Caco-2 (cell line): ENCODE results near the gene TKFC. TPM values are rescaled to one million over a fixed set of nuclear protein-coding genes. Genes with fewer than 3 reads are reported as not detected.

Experiments
- BruUV-seq: library from RNA; stranded (reverse); fragments of 400-500 nt; replicated peaks from 2 replicates; lab custom pipeline; 2021; lab: Mats Ljungman, UMichigan
- CTCF ChIA-PET: fragments of 300-600 bp; sonication (Branson Sonifier 250); formaldehyde crosslinking; loops from one replicate; lab custom pipeline; 2022; ENCODE audit warnings: antibody characterized with exemption; lab: Charles Lee
- POLR2A ChIA-PET: fragments of 300-600 bp; sonication (Branson Sonifier 250); formaldehyde crosslinking; loops from one replicate; lab custom pipeline; 2022; ENCODE audit warnings: antibody characterized with exemption; lab: Charles Lee
- DNase-seq, 2 experiments: peaks; one replicate each; pipeline versions ENCODE4 v3.0.0 to v3.0.0-alpha.2; 2020 to 2022
- H3K27me3 ChIP-seq: replicated peaks from 2 replicates; pipeline ENCODE4 v1.6.0; 2011; ENCODE audit warnings: low read length; ENCODE audit not compliant: control insufficient read depth, insufficient read depth
- H3K36me3 ChIP-seq: 2 replicates; pipeline ENCODE4 v1.5.1; 2011; ENCODE audit warnings: low read length; ENCODE audit not compliant: control insufficient read depth, insufficient read depth
- H3K4me1 ChIP-seq: fragments of 250-450 bp; sonication (Bioruptor Pico); 2 replicates; pipeline ENCODE4 v1.5.1; 2020; ENCODE audit warnings: mild to moderate bottlenecking
- H3K4me3 ChIP-seq: 2 replicates; pipeline ENCODE4 v1.5.1; 2011; ENCODE audit warnings: low read depth, mild to moderate bottlenecking, control low read depth, low read length
- H3K9me3 ChIP-seq: fragments of 250-450 bp; sonication (Bioruptor Pico); 2 replicates; pipeline ENCODE4 v1.5.1; 2020; ENCODE audit warnings: mild to moderate bottlenecking, moderate library complexity
- H3K27ac Mint-ChIP-seq: one replicate; pipeline ENCODE4 v1.8.0; 2022; ENCODE audit warnings: mixed read lengths; ENCODE audit not compliant: unreplicated experiment
- H3K27me3 Mint-ChIP-seq: one replicate; pipeline ENCODE4 v1.8.0; 2022; ENCODE audit warnings: mixed read lengths; ENCODE audit not compliant: insufficient read depth, unreplicated experiment
- H3K36me3 Mint-ChIP-seq: one replicate; pipeline ENCODE4 v1.8.0; 2022; ENCODE audit warnings: mild to moderate bottlenecking, mixed read lengths; ENCODE audit not compliant: insufficient read depth, unreplicated experiment
- H3K4me1 Mint-ChIP-seq: one replicate; pipeline ENCODE4 v1.8.0; 2022; ENCODE audit warnings: low read depth, mixed read lengths; ENCODE audit not compliant: unreplicated experiment
- H3K4me3 Mint-ChIP-seq: one replicate; pipeline ENCODE4 v1.8.0; 2022; ENCODE audit warnings: mild to moderate bottlenecking, moderate library complexity, mixed read lengths; ENCODE audit not compliant: unreplicated experiment
- H3K9me3 Mint-ChIP-seq: one replicate; pipeline ENCODE4 v1.8.0; 2022; ENCODE audit warnings: mixed read lengths; ENCODE audit not compliant: unreplicated experiment
- intact Hi-C: fragments of 100-400 bp; cut with micrococcal nuclease; formaldehyde crosslinking; loops from one replicate; pipeline ENCODE4 v1.10.0; 2022; ENCODE audit not compliant: unreplicated experiment
- total RNA-seq: library from RNA; stranded (reverse); gene quantifications from 2 replicates; pipeline ENCODE4 v1.2.3, GENCODE V29; 2022
- TF ChIP-seq, protein P1 (sequence below), 2 experiments: fragments of 200-600 bp in 1 of 2; IDR thresholded peaks; 1 replicate in 1 of 2; 2 replicates in 1 of 2; pipeline versions ENCODE4 v1.5.1 to v1.8.0; 2011 to 2022; ENCODE audit warnings: antibody characterized with exemption in 1 of 2, control low read depth in 1 of 2, inconsistent platforms in 1 of 2, low read depth in 1 of 2, low read length in 1 of 2, mild to moderate bottlenecking in 1 of 2, moderate library complexity in 1 of 2; ENCODE audit not compliant: insufficient read depth in 1 of 2, severe bottlenecking in 1 of 2, unreplicated experiment in 1 of 2

The TKFC gene
- total RNA-seq, 1 experiment from 2014 or later = 99.0 TPM

GRCh38 chr11:61349189-61349751 lies 16.2 kb downstream of the TKFC start:
- Mint-ChIP-seq H3K4me3 (no peak overlapping the region), H3K9me3 (no peaks in the 10 kb centered on the region), H3K4me1 (no peaks in the 10 kb centered on the region), H3K27me3 (no peaks in the 10 kb centered on the region), H3K36me3 (peaks cover 13% of the 10 kb centered on the region), H3K27ac (no peak overlapping the region)
- BruUV-seq = no TSS peak
- intact Hi-C loops = no loop called here
- H3K4me3 ChIP-seq = no peak overlapping the region
- H3K9me3 ChIP-seq = no peaks in the 10 kb centered on the region
- CTCF ChIA-PET = interaction anchor here (0.9 kb wide), 1 partner anchor 13 kb away, joined by 5 read pairs; no protein-coding TSS in a partner anchor
- POLR2A ChIA-PET = interaction anchor here (0.8 kb wide), 1 partner anchor 12 kb away, joined by 4 read pairs; the partner anchor contains the start of genes CYB561A3 and TMEM138
- no peaks in the 10 kb centered on the region for H3K27me3 ChIP-seq
- no peaks in the 10 kb centered on the region for H3K36me3 ChIP-seq
- no peaks in the 10 kb centered on the region for H3K4me1 ChIP-seq
- no peak for DNase-seq
- TF ChIP-seq, protein P1, sequence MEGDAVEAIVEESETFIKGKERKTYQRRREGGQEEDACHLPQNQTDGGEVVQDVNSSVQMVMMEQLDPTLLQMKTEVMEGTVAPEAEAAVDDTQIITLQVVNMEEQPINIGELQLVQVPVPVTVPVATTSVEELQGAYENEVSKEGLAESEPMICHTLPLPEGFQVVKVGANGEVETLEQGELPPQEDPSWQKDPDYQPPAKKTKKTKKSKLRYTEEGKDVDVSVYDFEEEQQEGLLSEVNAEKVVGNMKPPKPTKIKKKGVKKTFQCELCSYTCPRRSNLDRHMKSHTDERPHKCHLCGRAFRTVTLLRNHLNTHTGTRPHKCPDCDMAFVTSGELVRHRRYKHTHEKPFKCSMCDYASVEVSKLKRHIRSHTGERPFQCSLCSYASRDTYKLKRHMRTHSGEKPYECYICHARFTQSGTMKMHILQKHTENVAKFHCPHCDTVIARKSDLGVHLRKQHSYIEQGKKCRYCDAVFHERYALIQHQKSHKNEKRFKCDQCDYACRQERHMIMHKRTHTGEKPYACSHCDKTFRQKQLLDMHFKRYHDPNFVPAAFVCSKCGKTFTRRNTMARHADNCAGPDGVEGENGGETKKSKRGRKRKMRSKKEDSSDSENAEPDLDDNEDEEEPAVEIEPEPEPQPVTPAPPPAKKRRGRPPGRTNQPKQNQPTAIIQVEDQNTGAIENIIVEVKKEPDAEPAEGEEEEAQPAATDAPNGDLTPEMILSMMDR (IDR thresholded peaks at IDR 0.05; ENCODE audit: insufficient read depth in 1 of 2, low read depth in 1 of 2, low read length in 1 of 2, severe bottlenecking in 1 of 2, unreplicated experiment in 1 of 2) = no peak

GRCh38 chr11:61349916-61350315 lies 16.9 kb downstream of the TKFC start:
- BruUV-seq = no TSS peak
- no peaks in the 10 kb centered on the region for H3K9me3 ChIP-seq
- H3K27ac Mint-ChIP-seq = peak overlapping the region; percentile 70
- no peaks in the 10 kb centered on the region for H3K9me3 Mint-ChIP-seq
- intact Hi-C loops = no loop called here
- peaks cover 13% of the 10 kb centered on the region for H3K36me3 Mint-ChIP-seq
- ChIA-PET CTCF (no interaction called here), POLR2A (interaction anchor here (0.8 kb wide), 1 partner anchor 12 kb away, joined by 4 read pairs; the partner anchor contains the start of genes CYB561A3 and TMEM138)
- no peaks in the 10 kb centered on the region for H3K36me3 ChIP-seq
- H3K4me3 Mint-ChIP-seq = no peak overlapping the region
- TF ChIP-seq, protein P1 (IDR thresholded peaks at IDR 0.05; ENCODE audit: insufficient read depth in 1 of 2, low read depth in 1 of 2, low read length in 1 of 2, severe bottlenecking in 1 of 2, unreplicated experiment in 1 of 2) = no peak
- no peak for DNase-seq
- no peak overlapping the region for H3K4me3 ChIP-seq
- H3K27me3 ChIP-seq = no peaks in the 10 kb centered on the region
- no peaks in the 10 kb centered on the region for H3K4me1 ChIP-seq
- H3K27me3 Mint-ChIP-seq = no peaks in the 10 kb centered on the region
- H3K4me1 Mint-ChIP-seq = no peaks in the 10 kb centered on the region

- DNase-seq = no peak
- Mint-ChIP-seq H3K27ac (peak overlapping the region; percentile 70), H3K4me3 (no peak overlapping the region), H3K36me3 (peaks cover 13% of the 10 kb centered on the region), H3K27me3 (no peaks in the 10 kb centered on the region), H3K9me3 (no peaks in the 10 kb centered on the region), H3K4me1 (no peaks in the 10 kb centered on the region)
- TF ChIP-seq, protein P1 (IDR thresholded peaks at IDR 0.05; ENCODE audit: insufficient read depth in 1 of 2, low read depth in 1 of 2, low read length in 1 of 2, severe bottlenecking in 1 of 2, unreplicated experiment in 1 of 2) = no peak
- no peak overlapping the region for H3K4me3 ChIP-seq
- BruUV-seq = no TSS peak
- ChIA-PET POLR2A (no interaction called here), CTCF (no interaction called here)
- intact Hi-C loops = no loop called here
- H3K9me3 ChIP-seq = no peaks in the 10 kb centered on the region
- H3K36me3 ChIP-seq = no peaks in the 10 kb centered on the region
- H3K27me3 ChIP-seq = no peaks in the 10 kb centered on the region
- H3K4me1 ChIP-seq = no peaks in the 10 kb centered on the region
Measured at GRCh38 chr11:61350336-61350735, 17.3 kb downstream of the TKFC start.
